Esophagus muscularis mucosa (tissue), 4 donors: ENCODE results near the gene PPM1D.

Experiments
- CTCF ChIP-seq, 3 experiments: fragments of 200-600 bp in 2 of 3; fragments of 450-650 bp in 1 of 3; sonication (generic) in 2 of 3; IDR thresholded peaks; one replicate each; pipeline ENCODE4 v1.5.1; 2017 to 2019; ENCODE audit warnings: antibody characterized with exemption in 3 of 3, mild to moderate bottlenecking in 2 of 3, moderate library complexity in 1 of 3
- EP300 ChIP-seq: sonication (generic); formaldehyde crosslinking; IDR thresholded peaks from one replicate; pipeline ENCODE4 v1.6.1; 2017; ENCODE audit warnings: antibody characterized with exemption
- POLR2A ChIP-seq: fragments of 450-650 bp; IDR thresholded peaks from one replicate; pipeline ENCODE4 v1.6.1; 2017; ENCODE audit warnings: antibody characterized with exemption, moderate library complexity, mild to moderate bottlenecking, low read depth
- POLR2AphosphoS5 ChIP-seq, 2 donors: sonication (generic); formaldehyde crosslinking; IDR thresholded peaks; one replicate each; pipeline ENCODE4 v1.6.1; 2017; ENCODE audit warnings: antibody characterized with exemption in 2 of 2

GRCh38 chr17:60610473-60610872 lies 10.5 kb downstream of the PPM1D start:
- no peak for TF ChIP-seq POLR2AphosphoS5 (IDR thresholded peaks at IDR 0.05)
- TF ChIP-seq CTCF (IDR thresholded peaks at IDR 0.05) = no peak
- no peak for TF ChIP-seq EP300
- TF ChIP-seq POLR2A = no peak
